ENCODE results near the gene RASGRP3. TPM values are rescaled to one million over a fixed set of nuclear protein-coding genes. Genes with fewer than 3 reads are reported as not detected.
A peak's percentile ranks its signal among the peaks of the same experiment; 100 is the strongest.

The RASGRP3 gene
- polyA plus RNA-seq, 2 of the 4 experiments (the other 2 are of a cell fraction): 1.5 to 1.7 TPM

DNA sequence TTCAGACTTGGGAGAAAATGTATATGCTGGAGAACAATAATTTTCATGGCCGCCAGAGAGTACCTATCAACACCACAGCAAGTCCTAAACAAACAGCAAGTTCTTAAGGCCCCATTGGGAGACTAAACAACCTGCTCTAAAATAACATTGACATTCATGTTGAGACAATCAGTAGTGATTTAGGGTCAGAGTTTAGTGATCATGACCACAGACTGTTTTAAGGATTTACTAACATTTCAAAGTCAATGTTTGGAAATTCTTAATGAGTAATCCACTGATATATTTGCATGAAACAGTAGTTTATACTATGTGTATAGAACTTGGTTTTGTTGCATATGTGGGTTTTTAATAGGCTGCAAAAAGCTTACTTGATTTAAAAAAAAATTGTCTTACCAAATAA, 34.7 kb downstream of the RASGRP3 start:
- ChIA-PET POLR2A (no interaction called here), CTCF (no interaction called here)
- WGBS (ENCODE audit: missing lambda C conversion rate): 92% methylated on average over 1 of the region's 1 CpG
- TF ChIP-seq HOXB13 (CRISPR knock-in tag; IDR thresholded peaks at IDR 0.05; ENCODE audit: low read depth) (no peak), TP53 (CRISPR knock-in tag; IDR thresholded peaks at IDR 0.05) (no peak), CBX8 (IDR thresholded peaks at IDR 0.05) (no peak), POLR2AphosphoS2 (conservative IDR thresholded peaks at IDR 0.05; ENCODE audit: low read length) (no peak), CBX2 (IDR thresholded peaks at IDR 0.05; ENCODE audit: borderline replicate concordance, low read depth) (no peak), ESRRA (IDR thresholded peaks at IDR 0.05; ENCODE audit: borderline replicate concordance, low read length) (no peak), TFCP2L1 (CRISPR knock-in tag; IDR thresholded peaks at IDR 0.05) (no peak), CHD4 (IDR thresholded peaks at IDR 0.05; ENCODE audit: borderline replicate concordance) (no peak), HOXB5 (CRISPR knock-in tag; IDR thresholded peaks at IDR 0.05) (no peak), RFX5 (IDR thresholded peaks at IDR 0.05) (no peak), KDM5A (IDR thresholded peaks at IDR 0.05) (no peak), ZNF302 (CRISPR knock-in tag; IDR thresholded peaks at IDR 0.05) (no peak), HEYL (CRISPR knock-in tag; IDR thresholded peaks at IDR 0.05) (no peak)
- TF ChIP-seq, protein P1, sequence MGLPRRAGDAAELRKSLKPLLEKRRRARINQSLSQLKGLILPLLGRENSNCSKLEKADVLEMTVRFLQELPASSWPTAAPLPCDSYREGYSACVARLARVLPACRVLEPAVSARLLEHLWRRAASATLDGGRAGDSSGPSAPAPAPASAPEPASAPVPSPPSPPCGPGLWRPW (IDR thresholded peaks at IDR 0.05): no peak
- TF ChIP-seq, protein P2, sequence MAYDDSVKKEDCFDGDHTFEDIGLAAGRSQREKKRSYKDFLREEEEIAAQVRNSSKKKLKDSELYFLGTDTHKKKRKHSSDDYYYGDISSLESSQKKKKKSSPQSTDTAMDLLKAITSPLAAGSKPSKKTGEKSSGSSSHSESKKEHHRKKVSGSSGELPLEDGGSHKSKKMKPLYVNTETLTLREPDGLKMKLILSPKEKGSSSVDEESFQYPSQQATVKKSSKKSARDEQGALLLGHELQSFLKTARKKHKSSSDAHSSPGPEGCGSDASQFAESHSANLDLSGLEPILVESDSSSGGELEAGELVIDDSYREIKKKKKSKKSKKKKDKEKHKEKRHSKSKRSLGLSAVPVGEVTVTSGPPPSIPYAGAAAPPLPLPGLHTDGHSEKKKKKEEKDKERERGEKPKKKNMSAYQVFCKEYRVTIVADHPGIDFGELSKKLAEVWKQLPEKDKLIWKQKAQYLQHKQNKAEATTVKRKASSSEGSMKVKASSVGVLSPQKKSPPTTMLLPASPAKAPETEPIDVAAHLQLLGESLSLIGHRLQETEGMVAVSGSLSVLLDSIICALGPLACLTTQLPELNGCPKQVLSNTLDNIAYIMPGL (CRISPR knock-in tag; IDR thresholded peaks at IDR 0.05; ENCODE audit: borderline replicate concordance): no peak
- TF ChIP-seq, protein P3, sequence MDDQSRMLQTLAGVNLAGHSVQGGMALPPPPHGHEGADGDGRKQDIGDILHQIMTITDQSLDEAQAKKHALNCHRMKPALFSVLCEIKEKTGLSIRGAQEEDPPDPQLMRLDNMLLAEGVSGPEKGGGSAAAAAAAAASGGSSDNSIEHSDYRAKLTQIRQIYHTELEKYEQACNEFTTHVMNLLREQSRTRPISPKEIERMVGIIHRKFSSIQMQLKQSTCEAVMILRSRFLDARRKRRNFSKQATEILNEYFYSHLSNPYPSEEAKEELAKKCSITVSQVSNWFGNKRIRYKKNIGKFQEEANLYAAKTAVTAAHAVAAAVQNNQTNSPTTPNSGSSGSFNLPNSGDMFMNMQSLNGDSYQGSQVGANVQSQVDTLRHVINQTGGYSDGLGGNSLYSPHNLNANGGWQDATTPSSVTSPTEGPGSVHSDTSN (IDR thresholded peaks at IDR 0.05): no peak
- TF ChIP-seq, protein P4, sequence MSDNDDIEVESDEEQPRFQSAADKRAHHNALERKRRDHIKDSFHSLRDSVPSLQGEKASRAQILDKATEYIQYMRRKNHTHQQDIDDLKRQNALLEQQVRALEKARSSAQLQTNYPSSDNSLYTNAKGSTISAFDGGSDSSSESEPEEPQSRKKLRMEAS (IDR thresholded peaks at IDR 0.05): no peak
- FAIRE-seq: peak; percentile 7
- no peak for ATAC-seq
- H3K4me3 ChIP-seq: no peak overlapping the region
- H3K4me2 ChIP-seq: no peak overlapping the region
- no peaks in the 10 kb centered on the region for H3K4me1 ChIP-seq
- no peaks in the 10 kb centered on the region for H3K9me3 ChIP-seq
- H3K27ac ChIP-seq: no peak overlapping the region
- no peak for DNase-seq (ENCODE audit: low read depth in 1 of 2, low spot score in 1 of 2)

DNA sequence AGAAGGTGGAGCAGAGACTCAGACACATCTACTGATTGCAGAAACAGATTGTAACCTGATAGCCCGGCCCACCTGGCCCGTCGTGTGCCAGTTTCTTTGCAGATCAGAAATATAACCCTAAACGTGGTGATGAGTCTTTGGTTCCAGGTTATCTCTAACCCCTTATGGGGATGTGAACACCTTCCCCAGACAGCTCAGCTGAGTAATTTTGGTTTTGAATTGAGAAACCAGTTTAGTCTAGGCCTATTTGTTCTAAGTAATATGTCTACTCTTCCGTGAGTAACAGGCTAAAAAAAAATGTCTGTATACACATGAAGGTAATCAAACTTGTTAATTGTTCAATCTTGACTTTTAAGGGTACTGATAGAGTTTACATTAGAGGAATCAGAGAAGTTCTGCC, 35.7 kb downstream of the RASGRP3 start:
- Histone ChIP-seq H3K4me1 (no peaks in the 10 kb centered on the region), H3K9me3 (no peaks in the 10 kb centered on the region), H3K4me2 (no peak overlapping the region), H3K4me3 (no peak overlapping the region), H3K27ac (no peak overlapping the region)
- ChIA-PET POLR2A (no interaction called here), CTCF (no interaction called here)
- DNase-seq (ENCODE audit: low read depth in 1 of 2, low spot score in 1 of 2) (no peak), ATAC-seq (no peak), FAIRE-seq (no peak)
- TF ChIP-seq GATA3 (IDR thresholded peaks at IDR 0.05; ENCODE audit: borderline replicate concordance) (no peak), JUNB (IDR thresholded peaks at IDR 0.05) (no peak)
- TF ChIP-seq, protein P5, sequence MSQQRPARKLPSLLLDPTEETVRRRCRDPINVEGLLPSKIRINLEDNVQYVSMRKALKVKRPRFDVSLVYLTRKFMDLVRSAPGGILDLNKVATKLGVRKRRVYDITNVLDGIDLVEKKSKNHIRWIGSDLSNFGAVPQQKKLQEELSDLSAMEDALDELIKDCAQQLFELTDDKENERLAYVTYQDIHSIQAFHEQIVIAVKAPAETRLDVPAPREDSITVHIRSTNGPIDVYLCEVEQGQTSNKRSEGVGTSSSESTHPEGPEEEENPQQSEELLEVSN (IDR thresholded peaks at IDR 0.05; ENCODE audit: borderline replicate concordance, low read depth): no peak
- 68% methylated on average over 5 of the region's 5 CpGs for WGBS (ENCODE audit: missing lambda C conversion rate)

DNA sequence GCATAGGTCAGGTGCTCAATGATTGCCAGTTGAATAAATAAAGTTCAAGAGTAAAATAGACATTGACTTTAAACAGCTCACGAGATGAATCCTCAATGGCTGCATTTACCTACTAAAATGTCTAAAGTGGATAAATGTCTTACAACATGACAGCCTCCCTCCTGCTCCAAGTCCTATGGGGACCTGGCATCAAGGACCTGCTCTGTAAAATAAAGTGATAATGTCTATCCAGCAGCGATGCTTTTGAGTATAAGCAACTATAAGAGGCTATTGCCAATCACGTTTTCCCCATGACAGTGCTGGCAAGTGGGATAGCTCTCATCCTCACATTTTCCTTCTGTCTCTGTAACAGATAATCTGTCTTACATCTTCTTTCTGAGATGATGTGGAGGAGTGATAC, 37.0 kb downstream of the RASGRP3 start:
- Histone ChIP-seq H3K27ac (no peak overlapping the region), H3K4me3 (no peak overlapping the region), H3K4me1 (no peaks in the 10 kb centered on the region), H3K9me3 (no peaks in the 10 kb centered on the region), H3K4me2 (no peak overlapping the region)
- FAIRE-seq (no peak), ATAC-seq (no peak), DNase-seq (ENCODE audit: low read depth in 1 of 2, low spot score in 1 of 2) (no peak)
- 63% methylated on average over 3 of the region's 3 CpGs for WGBS (ENCODE audit: missing lambda C conversion rate)
- POLR2A ChIA-PET: no interaction called here
- CTCF ChIA-PET: no interaction called here
- no peak for TF ChIP-seq HOXA7 (CRISPR knock-in tag; IDR thresholded peaks at IDR 0.05)
- no peak for TF ChIP-seq JUN (IDR thresholded peaks at IDR 0.05)
- no peak for TF ChIP-seq ZNF302 (CRISPR knock-in tag; IDR thresholded peaks at IDR 0.05)
- TF ChIP-seq, protein P6, sequence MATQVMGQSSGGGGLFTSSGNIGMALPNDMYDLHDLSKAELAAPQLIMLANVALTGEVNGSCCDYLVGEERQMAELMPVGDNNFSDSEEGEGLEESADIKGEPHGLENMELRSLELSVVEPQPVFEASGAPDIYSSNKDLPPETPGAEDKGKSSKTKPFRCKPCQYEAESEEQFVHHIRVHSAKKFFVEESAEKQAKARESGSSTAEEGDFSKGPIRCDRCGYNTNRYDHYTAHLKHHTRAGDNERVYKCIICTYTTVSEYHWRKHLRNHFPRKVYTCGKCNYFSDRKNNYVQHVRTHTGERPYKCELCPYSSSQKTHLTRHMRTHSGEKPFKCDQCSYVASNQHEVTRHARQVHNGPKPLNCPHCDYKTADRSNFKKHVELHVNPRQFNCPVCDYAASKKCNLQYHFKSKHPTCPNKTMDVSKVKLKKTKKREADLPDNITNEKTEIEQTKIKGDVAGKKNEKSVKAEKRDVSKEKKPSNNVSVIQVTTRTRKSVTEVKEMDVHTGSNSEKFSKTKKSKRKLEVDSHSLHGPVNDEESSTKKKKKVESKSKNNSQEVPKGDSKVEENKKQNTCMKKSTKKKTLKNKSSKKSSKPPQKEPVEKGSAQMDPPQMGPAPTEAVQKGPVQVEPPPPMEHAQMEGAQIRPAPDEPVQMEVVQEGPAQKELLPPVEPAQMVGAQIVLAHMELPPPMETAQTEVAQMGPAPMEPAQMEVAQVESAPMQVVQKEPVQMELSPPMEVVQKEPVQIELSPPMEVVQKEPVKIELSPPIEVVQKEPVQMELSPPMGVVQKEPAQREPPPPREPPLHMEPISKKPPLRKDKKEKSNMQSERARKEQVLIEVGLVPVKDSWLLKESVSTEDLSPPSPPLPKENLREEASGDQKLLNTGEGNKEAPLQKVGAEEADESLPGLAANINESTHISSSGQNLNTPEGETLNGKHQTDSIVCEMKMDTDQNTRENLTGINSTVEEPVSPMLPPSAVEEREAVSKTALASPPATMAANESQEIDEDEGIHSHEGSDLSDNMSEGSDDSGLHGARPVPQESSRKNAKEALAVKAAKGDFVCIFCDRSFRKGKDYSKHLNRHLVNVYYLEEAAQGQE (IDR thresholded peaks at IDR 0.05): no peak
- no peak for TF ChIP-seq HOXB5 (CRISPR knock-in tag; IDR thresholded peaks at IDR 0.05)
- TF ChIP-seq, protein P7, sequence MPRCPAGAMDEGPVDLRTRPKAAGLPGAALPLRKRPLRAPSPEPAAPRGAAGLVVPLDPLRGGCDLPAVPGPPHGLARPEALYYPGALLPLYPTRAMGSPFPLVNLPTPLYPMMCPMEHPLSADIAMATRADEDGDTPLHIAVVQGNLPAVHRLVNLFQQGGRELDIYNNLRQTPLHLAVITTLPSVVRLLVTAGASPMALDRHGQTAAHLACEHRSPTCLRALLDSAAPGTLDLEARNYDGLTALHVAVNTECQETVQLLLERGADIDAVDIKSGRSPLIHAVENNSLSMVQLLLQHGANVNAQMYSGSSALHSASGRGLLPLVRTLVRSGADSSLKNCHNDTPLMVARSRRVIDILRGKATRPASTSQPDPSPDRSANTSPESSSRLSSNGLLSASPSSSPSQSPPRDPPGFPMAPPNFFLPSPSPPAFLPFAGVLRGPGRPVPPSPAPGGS (IDR thresholded peaks at IDR 0.05): no peak
- TF ChIP-seq ZC3H11A (IDR thresholded peaks at IDR 0.05): no peak
- no peak for TF ChIP-seq GATA3 (IDR thresholded peaks at IDR 0.05; ENCODE audit: borderline replicate concordance)
- no peak for TF ChIP-seq RARB (CRISPR knock-in tag; IDR thresholded peaks at IDR 0.05)
- no peak for TF ChIP-seq FOSB (CRISPR knock-in tag; IDR thresholded peaks at IDR 0.05)
- no peak for TF ChIP-seq MYC (IDR thresholded peaks at IDR 0.05; ENCODE audit: borderline replicate concordance, low read length)
- no peak for TF ChIP-seq JUNB (IDR thresholded peaks at IDR 0.05)
